Prostate gland (tissue), 2 donors: Measurements from ENCODE around the gene CTNND2.

Source experiments
- CTCF ChIP-seq, 4 experiments: fragments of 200-600 bp in 2 of 4; fragments of 450-650 bp in 2 of 4; sonication (generic) in 2 of 4; IDR thresholded peaks; 1 replicate in 3 of 4; 2 replicates in 1 of 4; pipeline ENCODE4 v1.5.1; 2016 to 2019; ENCODE audit warnings: antibody characterized with exemption in 4 of 4, mild to moderate bottlenecking in 2 of 4, moderate library complexity in 2 of 4
- POLR2A ChIP-seq: fragments of 450-650 bp; IDR thresholded peaks from one replicate; pipeline ENCODE4 v1.6.1; 2016; ENCODE audit warnings: antibody characterized with exemption, mild to moderate bottlenecking
- POLR2AphosphoS5 ChIP-seq: sonication (generic); formaldehyde crosslinking; IDR thresholded peaks from one replicate; pipeline ENCODE4 v1.6.1; 2017; ENCODE audit warnings: antibody characterized with exemption

GRCh38 chr5:11520241-11520930 lies 383.9 kb downstream of the CTNND2 start:
- TF ChIP-seq CTCF (IDR thresholded peaks at IDR 0.05) (no peak), POLR2A (no peak), POLR2AphosphoS5 (no peak)
